ENCODE measurements around the gene ITPA. TPM values are rescaled to one million over a fixed set of nuclear protein-coding genes. Genes with fewer than 3 reads are reported as not detected.

ITPA gene
- total RNA-seq, 1 experiment from 2014 or later: 104 TPM

DNA sequence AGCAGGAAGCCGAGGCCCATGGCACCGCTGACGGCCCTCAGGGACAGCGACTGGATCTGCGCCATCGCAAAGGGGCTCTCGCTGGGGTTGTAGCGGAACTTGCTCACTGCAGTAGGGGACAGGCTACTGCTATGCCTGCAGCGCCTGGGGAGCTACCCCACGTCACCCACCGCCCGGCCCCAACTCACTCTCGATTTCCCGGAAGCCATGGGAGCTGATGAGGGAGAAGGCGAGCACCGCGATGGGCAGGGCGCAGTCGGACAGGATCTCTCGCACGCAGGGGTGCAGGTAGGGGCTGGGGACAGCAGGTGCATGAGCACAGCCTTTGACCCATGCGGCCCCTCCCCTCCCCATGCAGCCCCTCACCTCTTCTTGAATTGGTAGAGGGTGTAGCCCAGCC is 19.9 kb downstream of the ITPA start:
- H3K4me3 Mint-ChIP-seq: no peak overlapping the region
- H3K4me1 Mint-ChIP-seq: no peaks in the 10 kb centered on the region
- ATAC-seq (no peak), DNase-seq (ENCODE audit: low spot score) (no peak)
- ChIA-PET POLR2A (no interaction called here), CTCF (no interaction called here)
- no peak for TF ChIP-seq TEAD4 (CRISPR knock-in tag; IDR thresholded peaks at IDR 0.05)
- TF ChIP-seq ZNF138 (CRISPR knock-in tag; conservative IDR thresholded peaks at IDR 0.05): no peak
- no peak for TF ChIP-seq MXD4 (CRISPR knock-in tag; IDR thresholded peaks at IDR 0.05; ENCODE audit: borderline replicate concordance)
- TF ChIP-seq, protein P1, sequence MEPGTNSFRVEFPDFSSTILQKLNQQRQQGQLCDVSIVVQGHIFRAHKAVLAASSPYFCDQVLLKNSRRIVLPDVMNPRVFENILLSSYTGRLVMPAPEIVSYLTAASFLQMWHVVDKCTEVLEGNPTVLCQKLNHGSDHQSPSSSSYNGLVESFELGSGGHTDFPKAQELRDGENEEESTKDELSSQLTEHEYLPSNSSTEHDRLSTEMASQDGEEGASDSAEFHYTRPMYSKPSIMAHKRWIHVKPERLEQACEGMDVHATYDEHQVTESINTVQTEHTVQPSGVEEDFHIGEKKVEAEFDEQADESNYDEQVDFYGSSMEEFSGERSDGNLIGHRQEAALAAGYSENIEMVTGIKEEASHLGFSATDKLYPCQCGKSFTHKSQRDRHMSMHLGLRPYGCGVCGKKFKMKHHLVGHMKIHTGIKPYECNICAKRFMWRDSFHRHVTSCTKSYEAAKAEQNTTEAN (CRISPR knock-in tag; IDR thresholded peaks at IDR 0.05): no peak
- no peak for TF ChIP-seq ZNF416 (CRISPR knock-in tag; IDR thresholded peaks at IDR 0.05)
- no peak for TF ChIP-seq JAZF1 (CRISPR knock-in tag; IDR thresholded peaks at IDR 0.05)
- no peak for TF ChIP-seq NR3C1 (CRISPR knock-in tag; conservative IDR thresholded peaks at IDR 0.05; ENCODE audit: low read depth)
- TF ChIP-seq GTF2I (CRISPR knock-in tag; conservative IDR thresholded peaks at IDR 0.05): no peak
- no peak for TF ChIP-seq ZNF232 (CRISPR knock-in tag; IDR thresholded peaks at IDR 0.05)
- TF ChIP-seq ELF4 (CRISPR knock-in tag; IDR thresholded peaks at IDR 0.05; ENCODE audit: low read depth): no peak
- TF ChIP-seq, protein P2, sequence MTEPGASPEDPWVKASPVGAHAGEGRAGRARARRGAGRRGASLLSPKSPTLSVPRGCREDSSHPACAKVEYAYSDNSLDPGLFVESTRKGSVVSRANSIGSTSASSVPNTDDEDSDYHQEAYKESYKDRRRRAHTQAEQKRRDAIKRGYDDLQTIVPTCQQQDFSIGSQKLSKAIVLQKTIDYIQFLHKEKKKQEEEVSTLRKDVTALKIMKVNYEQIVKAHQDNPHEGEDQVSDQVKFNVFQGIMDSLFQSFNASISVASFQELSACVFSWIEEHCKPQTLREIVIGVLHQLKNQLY (CRISPR knock-in tag; IDR thresholded peaks at IDR 0.05): no peak
- no peak for TF ChIP-seq GRHL2 (CRISPR knock-in tag; IDR thresholded peaks at IDR 0.05; ENCODE audit: insufficient replicate concordance, severe bottlenecking)
- TF ChIP-seq, protein P3, sequence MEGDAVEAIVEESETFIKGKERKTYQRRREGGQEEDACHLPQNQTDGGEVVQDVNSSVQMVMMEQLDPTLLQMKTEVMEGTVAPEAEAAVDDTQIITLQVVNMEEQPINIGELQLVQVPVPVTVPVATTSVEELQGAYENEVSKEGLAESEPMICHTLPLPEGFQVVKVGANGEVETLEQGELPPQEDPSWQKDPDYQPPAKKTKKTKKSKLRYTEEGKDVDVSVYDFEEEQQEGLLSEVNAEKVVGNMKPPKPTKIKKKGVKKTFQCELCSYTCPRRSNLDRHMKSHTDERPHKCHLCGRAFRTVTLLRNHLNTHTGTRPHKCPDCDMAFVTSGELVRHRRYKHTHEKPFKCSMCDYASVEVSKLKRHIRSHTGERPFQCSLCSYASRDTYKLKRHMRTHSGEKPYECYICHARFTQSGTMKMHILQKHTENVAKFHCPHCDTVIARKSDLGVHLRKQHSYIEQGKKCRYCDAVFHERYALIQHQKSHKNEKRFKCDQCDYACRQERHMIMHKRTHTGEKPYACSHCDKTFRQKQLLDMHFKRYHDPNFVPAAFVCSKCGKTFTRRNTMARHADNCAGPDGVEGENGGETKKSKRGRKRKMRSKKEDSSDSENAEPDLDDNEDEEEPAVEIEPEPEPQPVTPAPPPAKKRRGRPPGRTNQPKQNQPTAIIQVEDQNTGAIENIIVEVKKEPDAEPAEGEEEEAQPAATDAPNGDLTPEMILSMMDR (IDR thresholded peaks at IDR 0.05): no peak
- TF ChIP-seq, protein P4, sequence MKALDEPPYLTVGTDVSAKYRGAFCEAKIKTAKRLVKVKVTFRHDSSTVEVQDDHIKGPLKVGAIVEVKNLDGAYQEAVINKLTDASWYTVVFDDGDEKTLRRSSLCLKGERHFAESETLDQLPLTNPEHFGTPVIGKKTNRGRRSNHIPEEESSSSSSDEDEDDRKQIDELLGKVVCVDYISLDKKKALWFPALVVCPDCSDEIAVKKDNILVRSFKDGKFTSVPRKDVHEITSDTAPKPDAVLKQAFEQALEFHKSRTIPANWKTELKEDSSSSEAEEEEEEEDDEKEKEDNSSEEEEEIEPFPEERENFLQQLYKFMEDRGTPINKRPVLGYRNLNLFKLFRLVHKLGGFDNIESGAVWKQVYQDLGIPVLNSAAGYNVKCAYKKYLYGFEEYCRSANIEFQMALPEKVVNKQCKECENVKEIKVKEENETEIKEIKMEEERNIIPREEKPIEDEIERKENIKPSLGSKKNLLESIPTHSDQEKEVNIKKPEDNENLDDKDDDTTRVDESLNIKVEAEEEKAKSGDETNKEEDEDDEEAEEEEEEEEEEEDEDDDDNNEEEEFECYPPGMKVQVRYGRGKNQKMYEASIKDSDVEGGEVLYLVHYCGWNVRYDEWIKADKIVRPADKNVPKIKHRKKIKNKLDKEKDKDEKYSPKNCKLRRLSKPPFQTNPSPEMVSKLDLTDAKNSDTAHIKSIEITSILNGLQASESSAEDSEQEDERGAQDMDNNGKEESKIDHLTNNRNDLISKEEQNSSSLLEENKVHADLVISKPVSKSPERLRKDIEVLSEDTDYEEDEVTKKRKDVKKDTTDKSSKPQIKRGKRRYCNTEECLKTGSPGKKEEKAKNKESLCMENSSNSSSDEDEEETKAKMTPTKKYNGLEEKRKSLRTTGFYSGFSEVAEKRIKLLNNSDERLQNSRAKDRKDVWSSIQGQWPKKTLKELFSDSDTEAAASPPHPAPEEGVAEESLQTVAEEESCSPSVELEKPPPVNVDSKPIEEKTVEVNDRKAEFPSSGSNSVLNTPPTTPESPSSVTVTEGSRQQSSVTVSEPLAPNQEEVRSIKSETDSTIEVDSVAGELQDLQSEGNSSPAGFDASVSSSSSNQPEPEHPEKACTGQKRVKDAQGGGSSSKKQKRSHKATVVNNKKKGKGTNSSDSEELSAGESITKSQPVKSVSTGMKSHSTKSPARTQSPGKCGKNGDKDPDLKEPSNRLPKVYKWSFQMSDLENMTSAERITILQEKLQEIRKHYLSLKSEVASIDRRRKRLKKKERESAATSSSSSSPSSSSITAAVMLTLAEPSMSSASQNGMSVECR (CRISPR knock-in tag; IDR thresholded peaks at IDR 0.05; ENCODE audit: borderline replicate concordance): no peak
- TF ChIP-seq, protein P5, sequence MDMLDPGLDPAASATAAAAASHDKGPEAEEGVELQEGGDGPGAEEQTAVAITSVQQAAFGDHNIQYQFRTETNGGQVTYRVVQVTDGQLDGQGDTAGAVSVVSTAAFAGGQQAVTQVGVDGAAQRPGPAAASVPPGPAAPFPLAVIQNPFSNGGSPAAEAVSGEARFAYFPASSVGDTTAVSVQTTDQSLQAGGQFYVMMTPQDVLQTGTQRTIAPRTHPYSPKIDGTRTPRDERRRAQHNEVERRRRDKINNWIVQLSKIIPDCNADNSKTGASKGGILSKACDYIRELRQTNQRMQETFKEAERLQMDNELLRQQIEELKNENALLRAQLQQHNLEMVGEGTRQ (CRISPR knock-in tag; IDR thresholded peaks at IDR 0.05): no peak
- TF ChIP-seq RELA (CRISPR knock-in tag; IDR thresholded peaks at IDR 0.05; ENCODE audit: borderline replicate concordance): no peak
- no peak for TF ChIP-seq TP53 (CRISPR knock-in tag; IDR thresholded peaks at IDR 0.05)
- TF ChIP-seq, protein P6, sequence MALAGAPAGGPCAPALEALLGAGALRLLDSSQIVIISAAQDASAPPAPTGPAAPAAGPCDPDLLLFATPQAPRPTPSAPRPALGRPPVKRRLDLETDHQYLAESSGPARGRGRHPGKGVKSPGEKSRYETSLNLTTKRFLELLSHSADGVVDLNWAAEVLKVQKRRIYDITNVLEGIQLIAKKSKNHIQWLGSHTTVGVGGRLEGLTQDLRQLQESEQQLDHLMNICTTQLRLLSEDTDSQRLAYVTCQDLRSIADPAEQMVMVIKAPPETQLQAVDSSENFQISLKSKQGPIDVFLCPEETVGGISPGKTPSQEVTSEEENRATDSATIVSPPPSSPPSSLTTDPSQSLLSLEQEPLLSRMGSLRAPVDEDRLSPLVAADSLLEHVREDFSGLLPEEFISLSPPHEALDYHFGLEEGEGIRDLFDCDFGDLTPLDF (CRISPR knock-in tag; IDR thresholded peaks at IDR 0.05): no peak
- TF ChIP-seq RORB (CRISPR knock-in tag; IDR thresholded peaks at IDR 0.05): no peak
- H3K9me3 Mint-ChIP-seq: no peaks in the 10 kb centered on the region
- H3K27ac Mint-ChIP-seq: no peak overlapping the region
- H3K36me3 Mint-ChIP-seq: peaks cover 4% of the 10 kb centered on the region
- no peaks in the 10 kb centered on the region for H3K27me3 Mint-ChIP-seq (ENCODE audit: low read depth)
